Vagina (tissue), 2 donors: ENCODE measurements around the gene SETBP1. TPM values are rescaled to one million over a fixed set of nuclear protein-coding genes. Genes with fewer than 3 reads are reported as not detected.

Experiments used
- DNase-seq, 2 donors: peaks; one replicate each; pipeline ENCODE4 v3.0.0-alpha.2; 2017; ENCODE audit errors: extremely low spot score in 2 of 2
- H3K27ac ChIP-seq: fragments of 200-600 bp; sonication (generic); one replicate; pipeline ENCODE4 v1.5.1; 2019
- H3K27me3 ChIP-seq: fragments of 200-600 bp; sonication (generic); one replicate; pipeline ENCODE4 v1.5.1; 2019
- H3K36me3 ChIP-seq, 2 donors: fragments of 200-600 bp; sonication (generic); one replicate each; pipeline ENCODE4 v1.5.1; 2017 to 2019
- H3K4me1 ChIP-seq: fragments of 200-600 bp; sonication (generic); one replicate; pipeline ENCODE4 v1.5.1; 2019
- H3K4me3 ChIP-seq, 2 donors: fragments of 200-600 bp; sonication (generic); 1 replicate in 1 of 2; 2 replicates in 1 of 2; pipeline ENCODE4 v1.5.1; 2016 to 2019
- H3K9me3 ChIP-seq: fragments of 200-600 bp; sonication (generic); one replicate; pipeline ENCODE4 v1.5.1; 2019
- CTCF ChIP-seq, 3 experiments: fragments of 450-650 bp in 2 of 3; fragments of 200-600 bp in 1 of 3; sonication (generic) in 1 of 3; IDR thresholded peaks; one replicate each; pipeline ENCODE4 v1.5.1; 2017 to 2019; ENCODE audit warnings: antibody characterized with exemption in 3 of 3, mild to moderate bottlenecking in 2 of 3, moderate library complexity in 2 of 3
- POLR2A ChIP-seq, 2 donors: fragments of 450-650 bp; IDR thresholded peaks; one replicate each; pipeline ENCODE4 v1.6.1; 2017; ENCODE audit warnings: antibody characterized with exemption in 2 of 2, mild to moderate bottlenecking in 2 of 2, moderate library complexity in 2 of 2
- POLR2AphosphoS5 ChIP-seq, 2 donors: sonication (generic); formaldehyde crosslinking; IDR thresholded peaks; one replicate each; pipeline ENCODE4 v1.9.0; 2017; ENCODE audit warnings: antibody characterized with exemption in 2 of 2, mild to moderate bottlenecking in 2 of 2, low read depth in 1 of 2; ENCODE audit not compliant: insufficient read depth in 1 of 2
- intact Hi-C: fragments of 100-400 bp; cut with DNase I; formaldehyde crosslinking; loops from one replicate; pipeline ENCODE4 v1.15.1; 2023
- total RNA-seq: library from RNA; depleted of rRNA; stranded (reverse); fragments of >200 nt; gene quantifications from one replicate; pipeline ENCODE4 v1.2.3, GENCODE V29; 2016

SETBP1 gene
- total RNA-seq, 1 donor from 2014 or later: 38.1 TPM

- no peak for DNase-seq
- no peak overlapping the region for H3K4me3 ChIP-seq
- no peaks in the 10 kb centered on the region for H3K36me3 ChIP-seq
- no peaks in the 10 kb centered on the region for H3K9me3 ChIP-seq
- H3K4me1 ChIP-seq: peaks cover 83% of the 10 kb centered on the region
- TF ChIP-seq POLR2A (IDR thresholded peaks at IDR 0.05) (no peak), CTCF (IDR thresholded peaks at IDR 0.05) (no peak), POLR2AphosphoS5 (IDR thresholded peaks at IDR 0.05; ENCODE audit: insufficient read depth in 1 of 2, low read depth in 1 of 2) (no peak)
- no peaks in the 10 kb centered on the region for H3K27me3 ChIP-seq
- intact Hi-C loops: no loop called here
- peak overlapping the region; percentile 39 for H3K27ac ChIP-seq
Observed at GRCh38 chr18:44729631-44730101, 49.0 kb downstream of the SETBP1 start.

- peaks cover 78% of the 10 kb centered on the region for H3K4me1 ChIP-seq
Observed at GRCh38 chr18:44730803-44731529, 50.3 kb downstream of the SETBP1 start.

GRCh38 chr18:44731530-44732237 is 51.0 kb downstream of the SETBP1 start:
- DNase-seq: no peak
- peak overlapping the region; percentile 39 for H3K27ac ChIP-seq
- intact Hi-C loops: no loop called here
- peaks cover 76% of the 10 kb centered on the region for H3K4me1 ChIP-seq
- H3K36me3 ChIP-seq: no peaks in the 10 kb centered on the region
- no peaks in the 10 kb centered on the region for H3K27me3 ChIP-seq
- no peaks in the 10 kb centered on the region for H3K9me3 ChIP-seq
- TF ChIP-seq CTCF (IDR thresholded peaks at IDR 0.05) (no peak), POLR2AphosphoS5 (IDR thresholded peaks at IDR 0.05; ENCODE audit: insufficient read depth in 1 of 2, low read depth in 1 of 2) (peak in 1 of 2 donors; percentile 45), POLR2A (IDR thresholded peaks at IDR 0.05) (no peak)
- H3K4me3 ChIP-seq: no peak overlapping the region

More at GRCh38 chr18:44730803-44731529, 50.3 kb downstream of the SETBP1 start:
- no peak for DNase-seq
- H3K27ac ChIP-seq: peak overlapping the region; percentile 39
- H3K9me3 ChIP-seq: no peaks in the 10 kb centered on the region
- no peak overlapping the region for H3K4me3 ChIP-seq
- TF ChIP-seq CTCF (IDR thresholded peaks at IDR 0.05) (no peak), POLR2AphosphoS5 (IDR thresholded peaks at IDR 0.05; ENCODE audit: insufficient read depth in 1 of 2, low read depth in 1 of 2) (no peak)
- no peaks in the 10 kb centered on the region for H3K27me3 ChIP-seq
- H3K36me3 ChIP-seq: no peaks in the 10 kb centered on the region
- intact Hi-C loops: no loop called here

GRCh38 chr18:44732238-44732563 is 51.5 kb downstream of the SETBP1 start:
- DNase-seq: no peak
- Histone ChIP-seq H3K27me3 (no peaks in the 10 kb centered on the region), H3K4me1 (peaks cover 77% of the 10 kb centered on the region), H3K4me3 (no peak overlapping the region), H3K9me3 (no peaks in the 10 kb centered on the region), H3K27ac (no peak overlapping the region), H3K36me3 (no peaks in the 10 kb centered on the region)
- TF ChIP-seq POLR2AphosphoS5 (IDR thresholded peaks at IDR 0.05; ENCODE audit: insufficient read depth in 1 of 2, low read depth in 1 of 2) (no peak), CTCF (IDR thresholded peaks at IDR 0.05) (no peak), POLR2A (IDR thresholded peaks at IDR 0.05) (no peak)
- intact Hi-C loops: no loop called here

- intact Hi-C loops: no loop called here
- no peak overlapping the region for H3K4me3 ChIP-seq
- DNase-seq: no peak
- peaks cover 77% of the 10 kb centered on the region for H3K4me1 ChIP-seq
- H3K27me3 ChIP-seq: no peaks in the 10 kb centered on the region
- H3K36me3 ChIP-seq: no peaks in the 10 kb centered on the region
- no peak overlapping the region for H3K27ac ChIP-seq
- TF ChIP-seq CTCF (IDR thresholded peaks at IDR 0.05) (no peak), POLR2AphosphoS5 (IDR thresholded peaks at IDR 0.05; ENCODE audit: insufficient read depth in 1 of 2, low read depth in 1 of 2) (no peak), POLR2A (IDR thresholded peaks at IDR 0.05) (no peak)
- H3K9me3 ChIP-seq: no peaks in the 10 kb centered on the region
Observed at GRCh38 chr18:44732599-44732998, 51.9 kb downstream of the SETBP1 start.
